Neutrophil (primary cell): ENCODE data around the gene HAPLN3.

Experiments
- H3K27ac ChIP-seq: fragments of 200-600 bp; sonication (generic); 2 replicates; pipeline ENCODE4 v1.5.1; 2016; ENCODE audit warnings: mild to moderate bottlenecking, moderate library complexity
- H3K27me3 ChIP-seq: fragments of 200-600 bp; sonication (generic); 2 replicates; pipeline ENCODE4 v1.6.0; 2016; ENCODE audit warnings: mild to moderate bottlenecking
- H3K36me3 ChIP-seq: fragments of 200-600 bp; sonication (generic); 2 replicates; pipeline ENCODE4 v1.5.1; 2017
- H3K4me1 ChIP-seq, 2 experiments: fragments of 200-600 bp in 1 of 2; sonication (generic) in 1 of 2; 1 replicate in 1 of 2; 2 replicates in 1 of 2; pipeline versions ENCODE4 v1.5.1 to v1.6.1; 2013 to 2016; ENCODE audit warnings: low read depth in 1 of 2, low read length in 1 of 2, mild to moderate bottlenecking in 1 of 2, moderate library complexity in 1 of 2; ENCODE audit not compliant: control insufficient read depth in 1 of 2, insufficient read depth in 1 of 2
- H3K4me3 ChIP-seq, 2 experiments: fragments of 200-600 bp in 1 of 2; sonication (generic) in 1 of 2; 1 replicate in 1 of 2; 2 replicates in 1 of 2; pipeline ENCODE4 v1.5.1; 2013 to 2016; ENCODE audit warnings: low read depth in 1 of 2, low read length in 1 of 2, mild to moderate bottlenecking in 1 of 2, moderate library complexity in 1 of 2
- H3K9me3 ChIP-seq: fragments of 200-600 bp; sonication (generic); 2 replicates; pipeline ENCODE4 v1.5.1; 2016
- CTCF ChIP-seq: fragments of 200-600 bp; sonication (generic); IDR thresholded peaks from 2 replicates; pipeline ENCODE4 v1.5.1; 2016; ENCODE audit warnings: antibody characterized with exemption

The HAPLN3 gene

GRCh38 chr15:88908123-88908522 lies 12.8 kb upstream of the HAPLN3 start:
- Histone ChIP-seq H3K36me3 (no peaks in the 10 kb centered on the region), H3K4me1 (peaks cover 0 to 7% of the 10 kb centered on the region in 2 experiments), H3K4me3 (no peak overlapping the region), H3K27me3 (peaks cover 23% of the 10 kb centered on the region), H3K27ac (no peak overlapping the region), H3K9me3 (no peaks in the 10 kb centered on the region)
- no peak for TF ChIP-seq CTCF

- H3K36me3 ChIP-seq, result no peaks in the 10 kb centered on the region
- H3K4me3 ChIP-seq, result no peak overlapping the region
- no peak overlapping the region for H3K27ac ChIP-seq
- H3K27me3 ChIP-seq, result peaks cover 13% of the 10 kb centered on the region
- H3K4me1 ChIP-seq, result no peaks in the 10 kb centered on the region
- TF ChIP-seq CTCF, result no peak
- no peaks in the 10 kb centered on the region for H3K9me3 ChIP-seq
Measured at GRCh38 chr15:88907111-88907510, 11.8 kb upstream of the HAPLN3 start.

- Histone ChIP-seq H3K4me3 (no peak overlapping the region), H3K9me3 (no peaks in the 10 kb centered on the region), H3K4me1 (no peaks in the 10 kb centered on the region), H3K27me3 (peaks cover 7% of the 10 kb centered on the region), H3K27ac (no peak overlapping the region), H3K36me3 (no peaks in the 10 kb centered on the region)
- no peak for TF ChIP-seq CTCF
Measured at GRCh38 chr15:88906551-88906950, 11.2 kb upstream of the HAPLN3 start.

GRCh38 chr15:88906130-88906529 lies 10.8 kb upstream of the HAPLN3 start:
- Histone ChIP-seq H3K27ac (no peak overlapping the region), H3K4me3 (no peak overlapping the region), H3K36me3 (no peaks in the 10 kb centered on the region), H3K27me3 (peaks cover 3% of the 10 kb centered on the region), H3K4me1 (no peaks in the 10 kb centered on the region), H3K9me3 (no peaks in the 10 kb centered on the region)
- TF ChIP-seq CTCF, result no peak

- Histone ChIP-seq H3K4me3 (no peak overlapping the region), H3K36me3 (no peaks in the 10 kb centered on the region), H3K27ac (no peak overlapping the region), H3K27me3 (no peaks in the 10 kb centered on the region), H3K9me3 (no peaks in the 10 kb centered on the region), H3K4me1 (no peaks in the 10 kb centered on the region)
- no peak for TF ChIP-seq CTCF
Measured at GRCh38 chr15:88905576-88905975, 10.2 kb upstream of the HAPLN3 start.
